Naive thymus-derived CD8-positive, alpha-beta T cell (primary cell): ENCODE measurements around the gene LPO. TPM values are rescaled to one million over a fixed set of nuclear protein-coding genes. Genes with fewer than 3 reads are reported as not detected.
A peak's percentile ranks its signal among the peaks of the same experiment; 100 is the strongest.

Source experiments
- ATAC-seq, 2 donors: fragments of 150-1000 bp; cut with Tn5 transposase in 1 of 2; sonication (Bioruptor Pico), chemical (Tn5 transposase) in 1 of 2; 1 replicate in 1 of 2; 2 replicates in 1 of 2; pipeline ENCODE4 v1.10.0; 2021; ENCODE audit warnings: mild to moderate bottlenecking in 2 of 2, moderate library complexity in 2 of 2
- POLR2A ChIA-PET: fragments of 350-600 bp; sonication (Branson Sonifier 250); formaldehyde crosslinking; loops from one replicate; lab custom pipeline; 2021; ENCODE audit warnings: antibody characterized with exemption; lab: Charles Lee
- DNase-seq, 10 donors: peaks; one replicate each; pipeline versions ENCODE4 v3.0.0 to v3.0.0-alpha.2; 2020 to 2022
- H3K27ac Mint-ChIP-seq, 10 donors: one replicate each; pipeline ENCODE4 v1.8.0; 2020 to 2022; ENCODE audit warnings: mild to moderate bottlenecking in 10 of 10, mixed read lengths in 10 of 10, moderate library complexity in 4 of 10, inconsistent platforms in 1 of 10
- H3K27me3 Mint-ChIP-seq, 5 donors: one replicate each; pipeline ENCODE4 v1.8.0; 2021 to 2022; ENCODE audit warnings: mixed read lengths in 5 of 5
- H3K36me3 Mint-ChIP-seq, 3 donors: one replicate each; pipeline ENCODE4 v1.8.0; 2020 to 2022; ENCODE audit warnings: mixed read lengths in 3 of 3, mild to moderate bottlenecking in 2 of 3, inconsistent platforms in 1 of 3
- H3K4me1 Mint-ChIP-seq, 4 donors: one replicate each; pipeline ENCODE4 v1.8.0; 2021 to 2022; ENCODE audit warnings: mixed read lengths in 4 of 4
- H3K4me3 Mint-ChIP-seq, 10 donors: one replicate each; pipeline ENCODE4 v1.8.0; 2020 to 2022; ENCODE audit warnings: mild to moderate bottlenecking in 10 of 10, mixed read lengths in 10 of 10, moderate library complexity in 6 of 10, inconsistent platforms in 1 of 10
- H3K9me3 Mint-ChIP-seq, 9 donors: one replicate each; pipeline ENCODE4 v1.8.0; 2020 to 2022; ENCODE audit warnings: mixed read lengths in 9 of 9, mild to moderate bottlenecking in 3 of 9, inconsistent platforms in 1 of 9, moderate library complexity in 1 of 9
- polyA plus RNA-seq, 3 donors: library from polyadenylated mRNA; unstranded; fragments of 300-500 nt; fragmentation: Illumina TruSeq; gene quantifications; one replicate each; pipeline ENCODE4 v1.2.3, GENCODE V29; 2021
- total RNA-seq, 8 experiments: library from RNA in 2 of 8; stranded (reverse) in 2 of 8; gene quantifications; one replicate each; pipeline ENCODE4 v1.2.3 and lab custom pipeline; 2021 to 2026

LPO gene
- total and polyA plus RNA-seq, 5 experiments from 2014 or later, result not detected

DNA sequence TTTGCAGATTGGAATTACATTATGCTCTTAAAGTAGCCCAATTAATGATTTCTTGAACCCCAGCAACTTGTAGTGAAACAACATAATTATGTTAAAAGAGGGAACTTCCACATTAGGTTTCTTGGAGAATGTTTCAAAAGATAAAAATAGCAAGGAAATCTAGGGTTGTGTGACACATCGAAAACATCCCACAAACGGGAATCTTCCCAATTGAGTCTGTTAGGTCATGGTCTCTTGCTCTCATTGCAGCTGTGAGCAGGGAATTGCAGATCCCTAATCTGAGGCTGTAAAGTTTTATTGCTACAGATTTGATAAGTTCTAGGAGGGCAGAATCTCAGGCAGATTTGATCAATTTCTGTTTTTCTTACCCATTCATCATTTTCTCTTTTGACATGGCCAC lies 6.7 kb upstream of the LPO start:
- ATAC-seq (no peak), DNase-seq (no peak)
- H3K9me3 Mint-ChIP-seq, result no peaks in the 10 kb centered on the region
- POLR2A ChIA-PET, result interaction anchor here (0.6 to 1.6 kb wide), 2 partner anchors 10 to 498 kb away, joined by 3 to 4 read pairs; no protein-coding TSS in a partner anchor
- H3K4me1 Mint-ChIP-seq, result peaks cover 0 to 13% (median 0%) of the 10 kb centered on the region in 4 donors
- H3K27me3 Mint-ChIP-seq, result peaks cover 8 to 38% (median 24%) of the 10 kb centered on the region in 5 donors
- no peaks in the 10 kb centered on the region for H3K36me3 Mint-ChIP-seq
- no peak overlapping the region for H3K27ac Mint-ChIP-seq
- no peak overlapping the region for H3K4me3 Mint-ChIP-seq

DNA sequence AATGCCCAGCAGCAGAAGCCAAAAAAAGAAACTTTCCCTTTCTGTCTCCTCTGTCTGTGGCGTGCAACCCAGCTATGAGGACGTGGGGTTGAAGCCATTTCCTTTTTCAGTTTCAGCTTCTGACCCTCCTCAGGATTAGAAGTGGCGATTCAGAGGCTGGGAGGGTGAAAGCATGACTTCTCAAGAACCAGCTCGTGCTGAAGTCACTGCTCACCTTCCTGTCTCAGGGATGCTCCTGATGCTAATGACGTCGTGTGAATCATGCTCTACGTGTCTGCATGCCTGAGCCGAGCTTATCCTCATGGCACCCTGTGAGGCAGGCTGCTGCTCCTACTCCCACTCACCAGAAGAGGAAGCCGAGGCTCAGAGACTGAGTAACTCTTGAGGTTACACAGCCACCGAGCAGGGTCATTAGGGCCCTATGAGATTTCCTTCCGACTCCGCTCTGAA lies 5.7 kb upstream of the LPO start:
- no peaks in the 10 kb centered on the region for H3K36me3 Mint-ChIP-seq
- H3K4me3 Mint-ChIP-seq, result no peak overlapping the region
- H3K27me3 Mint-ChIP-seq, result peaks cover 8 to 39% (median 23%) of the 10 kb centered on the region in 5 donors
- H3K4me1 Mint-ChIP-seq, result peaks cover 0 to 13% (median 0%) of the 10 kb centered on the region in 4 donors
- no peak overlapping the region for H3K27ac Mint-ChIP-seq
- POLR2A ChIA-PET, result interaction anchor here (1.6 kb wide), 1 partner anchor 9 kb away, joined by 4 read pairs; no protein-coding TSS in a partner anchor
- ATAC-seq, result no peak
- no peak for DNase-seq
- no peaks in the 10 kb centered on the region for H3K9me3 Mint-ChIP-seq

DNA sequence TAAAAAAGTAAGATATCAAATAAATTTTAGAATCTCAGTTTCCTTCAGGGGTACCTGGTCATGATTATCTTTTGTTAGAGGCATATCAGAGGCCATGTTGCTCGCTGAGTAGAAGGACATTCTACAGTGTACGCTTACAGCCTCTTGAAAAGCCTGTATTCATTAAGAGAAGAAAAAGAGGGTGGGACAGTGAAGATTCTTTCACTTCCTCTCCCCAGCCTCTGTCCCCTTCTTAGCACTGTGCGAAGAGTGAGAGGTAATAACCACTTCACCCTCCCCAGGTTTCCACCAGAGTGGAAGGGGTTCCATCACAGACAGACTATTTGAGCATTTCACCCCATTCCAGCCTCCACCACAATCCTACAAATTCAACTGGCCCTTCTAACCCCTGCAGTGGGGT lies 4.8 kb upstream of the LPO start:
- H3K27me3 Mint-ChIP-seq, result peaks cover 8 to 39% (median 20%) of the 10 kb centered on the region in 5 donors
- POLR2A ChIA-PET, result no interaction called here
- H3K27ac Mint-ChIP-seq, result no peak overlapping the region

DNA sequence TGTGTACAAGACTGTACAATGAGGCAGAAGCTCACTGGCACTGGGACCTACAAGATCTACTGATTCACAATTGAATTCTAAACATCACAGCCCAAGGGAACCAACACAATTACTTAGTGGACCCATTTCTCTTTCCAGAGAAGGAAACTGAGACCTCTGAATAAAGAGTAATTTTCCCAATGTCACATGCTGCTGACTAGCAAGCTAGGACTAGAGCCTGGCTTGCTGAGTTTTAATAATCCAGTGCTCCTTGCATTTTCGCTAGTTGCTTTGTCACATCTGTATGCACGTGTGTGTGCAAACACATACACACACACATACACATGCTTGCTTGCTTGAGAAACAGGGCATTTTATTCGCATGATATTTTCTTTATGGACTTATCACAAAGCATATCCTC lies 3.9 kb upstream of the LPO start:
- Mint-ChIP-seq H3K27ac (no peak overlapping the region), H3K36me3 (no peaks in the 10 kb centered on the region), H3K9me3 (no peaks in the 10 kb centered on the region), H3K4me3 (no peak overlapping the region), H3K27me3 (peaks cover 6 to 44% (median 21%) of the 10 kb centered on the region in 5 donors), H3K4me1 (peaks cover 0 to 13% (median 0%) of the 10 kb centered on the region in 4 donors)
- POLR2A ChIA-PET, result interaction anchor here (0.6 kb wide), 2 partner anchors 116 to 975 kb away, joined by 3 to 7 read pairs; partner anchors contain the start of gene SMG8
- DNase-seq, result no peak
- ATAC-seq, result no peak

More for the DNA sequence above, 4.8 kb upstream of the LPO start:
- Mint-ChIP-seq H3K9me3 (no peaks in the 10 kb centered on the region), H3K36me3 (no peaks in the 10 kb centered on the region), H3K4me3 (no peak overlapping the region), H3K4me1 (peaks cover 0 to 13% (median 0%) of the 10 kb centered on the region in 4 donors)
- ATAC-seq (no peak), DNase-seq (no peak)

DNA sequence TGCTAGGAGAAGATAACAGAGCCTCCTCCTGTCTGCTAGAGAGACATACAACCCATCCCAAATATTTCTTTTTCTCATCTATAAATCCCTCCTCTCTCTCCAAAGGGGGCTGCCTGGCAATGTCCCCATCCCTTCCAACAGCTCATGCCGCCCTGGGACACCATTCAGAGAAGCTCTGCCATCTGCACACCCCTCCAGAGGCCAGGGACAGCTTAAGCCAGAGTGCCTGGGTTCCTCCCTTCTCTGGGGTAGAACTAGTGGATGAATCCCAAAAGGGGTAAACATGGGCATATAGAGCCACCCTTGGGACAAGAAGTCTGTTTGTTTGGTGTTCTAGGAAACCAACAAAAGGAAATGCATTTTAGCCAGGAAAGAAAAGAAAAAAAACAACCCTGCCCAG lies 2.6 kb upstream of the LPO start:
- Mint-ChIP-seq H3K27ac (no peak overlapping the region), H3K9me3 (no peaks in the 10 kb centered on the region), H3K27me3 (peaks cover 8 to 57% (median 30%) of the 10 kb centered on the region in 5 donors), H3K4me3 (no peak overlapping the region), H3K36me3 (no peaks in the 10 kb centered on the region), H3K4me1 (peaks cover 0 to 13% (median 0%) of the 10 kb centered on the region in 4 donors)
- DNase-seq, result no peak
- ATAC-seq, result no peak
- POLR2A ChIA-PET, result no interaction called here

DNA sequence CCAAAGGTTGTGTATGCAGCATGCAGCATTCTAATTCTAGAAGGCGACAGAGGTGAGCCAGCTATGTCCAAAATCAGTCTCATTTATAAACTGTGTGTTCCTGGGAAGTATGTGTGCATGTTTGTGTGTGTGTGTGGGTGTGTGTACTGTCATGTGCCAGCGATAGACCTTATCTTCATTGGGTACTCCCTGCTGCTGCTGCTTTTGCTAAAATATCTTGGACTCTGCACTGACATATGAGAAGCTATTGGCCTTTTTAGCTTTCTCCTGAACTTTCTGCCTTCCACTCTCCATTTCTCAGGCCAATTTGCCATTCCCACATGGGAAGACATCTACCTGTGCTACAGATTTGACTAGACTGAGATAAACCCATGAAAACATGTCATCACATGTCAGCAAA lies 2.0 kb upstream of the LPO start:
- Mint-ChIP-seq H3K9me3 (no peaks in the 10 kb centered on the region), H3K36me3 (no peaks in the 10 kb centered on the region), H3K4me1 (peaks cover 0 to 13% (median 0%) of the 10 kb centered on the region in 4 donors), H3K27ac (no peak overlapping the region), H3K4me3 (no peak overlapping the region), H3K27me3 (peaks cover 7 to 58% (median 31%) of the 10 kb centered on the region in 5 donors)
- POLR2A ChIA-PET, result no interaction called here
- ATAC-seq, result no peak
- DNase-seq, result no peak

DNA sequence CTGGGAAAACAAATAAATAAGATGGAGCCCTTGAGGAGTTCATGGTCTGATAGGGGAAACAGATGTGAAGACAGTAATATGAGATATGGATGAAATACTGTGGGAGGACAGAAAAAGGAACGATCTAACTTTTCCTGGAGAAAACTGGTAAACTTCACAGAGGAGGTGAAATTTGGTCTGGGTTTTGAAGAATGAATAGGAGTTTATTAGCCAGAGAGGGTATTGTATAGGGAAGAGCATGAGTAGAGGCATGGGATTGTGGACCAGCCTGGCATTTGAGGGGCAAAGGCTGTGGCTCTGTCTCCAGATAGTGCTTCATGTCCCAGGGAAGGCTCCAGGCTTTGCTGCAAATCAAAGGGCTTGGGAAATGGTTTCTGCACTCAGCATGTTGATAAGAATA lies 1.6 kb downstream of the LPO start:
- H3K27ac Mint-ChIP-seq, result peak overlapping the region in 1 of 10 donors; percentile 6
- POLR2A ChIA-PET, result no interaction called here
- peaks cover 9 to 75% (median 44%) of the 10 kb centered on the region in 5 donors for H3K27me3 Mint-ChIP-seq
- no peak overlapping the region for H3K4me3 Mint-ChIP-seq
- no peak for ATAC-seq
- H3K9me3 Mint-ChIP-seq, result no peaks in the 10 kb centered on the region
- DNase-seq, result no peak
- H3K36me3 Mint-ChIP-seq, result no peaks in the 10 kb centered on the region
- H3K4me1 Mint-ChIP-seq, result peaks cover 0 to 4% (median 2%) of the 10 kb centered on the region in 4 donors

DNA sequence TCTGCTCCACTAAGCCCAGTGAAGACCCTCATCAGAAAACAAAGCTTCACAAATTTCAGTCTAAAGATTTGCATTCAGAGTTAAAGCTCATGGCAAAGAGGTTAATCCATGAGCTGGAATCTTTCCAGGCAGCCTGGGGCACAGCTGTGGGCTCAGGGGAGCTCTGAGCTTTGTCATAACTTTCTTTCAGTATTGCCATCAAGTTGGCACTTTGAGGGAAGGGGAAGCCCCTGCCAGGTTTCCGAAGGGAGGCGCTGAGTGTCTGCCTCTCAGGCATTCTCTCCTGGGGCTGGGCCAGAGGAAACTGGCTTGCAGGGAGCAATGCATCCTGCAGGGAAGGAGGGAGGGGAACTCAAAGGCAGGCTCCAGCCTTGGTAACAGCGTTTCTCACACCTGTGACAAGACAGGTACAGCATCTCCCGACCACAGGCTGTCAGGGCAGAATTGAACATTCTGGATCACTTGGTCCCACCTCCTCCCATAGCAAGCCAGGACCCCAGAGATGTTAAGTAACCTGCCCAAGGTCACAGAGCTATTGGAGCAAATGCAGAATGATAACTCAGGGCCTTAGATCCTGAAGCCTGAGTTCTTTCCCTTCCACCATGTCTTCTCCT lies 3.9 kb downstream of the LPO start:
- Mint-ChIP-seq H3K27me3 (peaks cover 8 to 69% (median 38%) of the 10 kb centered on the region in 5 donors), H3K9me3 (no peaks in the 10 kb centered on the region), H3K27ac (no peak overlapping the region), H3K4me1 (peaks cover 0 to 4% (median 2%) of the 10 kb centered on the region in 4 donors), H3K4me3 (no peak overlapping the region), H3K36me3 (no peaks in the 10 kb centered on the region)
- ATAC-seq (no peak), DNase-seq (no peak)
- POLR2A ChIA-PET, result interaction anchor here (0.8 kb wide), 1 partner anchor 10 kb away, joined by 4 read pairs; no protein-coding TSS in a partner anchor

DNA sequence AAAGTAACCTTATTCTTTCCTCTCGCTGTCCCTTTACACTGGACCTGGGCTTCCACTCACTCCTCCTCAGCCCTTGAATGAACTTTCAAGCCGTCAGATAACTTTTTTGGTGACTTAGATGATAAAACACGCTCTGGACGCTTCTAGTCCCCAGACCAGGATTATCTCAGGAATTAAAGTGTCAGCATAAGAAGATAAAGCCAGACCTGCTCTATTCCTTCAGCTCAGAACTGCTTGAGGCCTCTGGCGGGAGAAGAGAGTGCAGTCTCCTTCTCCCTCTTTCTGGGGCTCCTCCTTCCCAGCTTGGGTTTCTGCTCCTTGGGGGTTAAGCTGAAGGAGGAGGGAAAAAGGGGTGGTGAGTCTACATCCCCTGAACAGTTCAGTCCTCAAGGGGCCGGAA lies 6.6 kb downstream of the LPO start:
- Mint-ChIP-seq H3K36me3 (no peaks in the 10 kb centered on the region), H3K4me1 (peaks cover 3 to 28% (median 17%) of the 10 kb centered on the region in 4 donors), H3K27ac (no peak overlapping the region), H3K9me3 (no peaks in the 10 kb centered on the region), H3K4me3 (no peak overlapping the region), H3K27me3 (peaks cover 6 to 45% (median 30%) of the 10 kb centered on the region in 5 donors)
- POLR2A ChIA-PET, result no interaction called here
- ATAC-seq, result no peak
- DNase-seq, result no peak

DNA sequence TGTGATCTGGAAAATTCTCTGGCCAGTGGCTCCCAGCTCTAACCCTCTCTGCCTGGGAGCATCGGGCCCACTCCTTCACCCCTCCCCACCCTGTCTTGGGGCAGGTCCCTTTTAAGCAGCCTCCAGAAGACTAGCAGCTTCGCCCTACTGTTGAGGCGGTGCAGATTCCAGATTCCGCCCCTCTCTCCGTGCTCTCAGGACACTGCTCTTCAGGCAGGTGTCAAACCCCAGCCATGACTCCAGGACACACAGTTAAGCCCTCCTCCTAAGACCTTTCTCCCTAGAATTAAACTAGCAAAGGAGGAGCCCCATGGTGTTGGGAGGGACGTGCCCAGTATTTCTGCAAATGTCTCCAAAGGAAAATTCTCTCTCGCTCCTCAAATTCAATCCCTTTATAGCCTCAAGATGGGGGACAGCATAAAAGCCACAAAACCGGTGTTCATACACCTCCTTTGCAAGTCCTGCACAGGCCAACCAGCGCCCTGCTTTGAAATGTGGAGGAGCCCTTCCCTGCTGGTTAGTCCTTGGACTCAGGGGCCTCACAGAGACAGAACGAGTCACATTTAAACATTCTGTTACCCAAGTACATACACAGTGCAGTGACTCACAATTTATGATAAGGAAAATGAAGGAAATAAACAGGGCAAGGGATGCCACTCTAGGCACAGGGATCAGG lies 7.2 kb downstream of the LPO start:
- Mint-ChIP-seq H3K9me3 (no peaks in the 10 kb centered on the region), H3K27ac (peak overlapping the region in 1 of 10 donors; percentile 15), H3K36me3 (no peaks in the 10 kb centered on the region), H3K27me3 (peaks cover 5 to 39% (median 29%) of the 10 kb centered on the region in 5 donors), H3K4me1 (peaks cover 3 to 34% (median 20%) of the 10 kb centered on the region in 4 donors), H3K4me3 (peak overlapping the region in 1 of 10 donors; percentile 1)
- no peak for DNase-seq
- no peak for ATAC-seq
- POLR2A ChIA-PET, result no interaction called here

DNA sequence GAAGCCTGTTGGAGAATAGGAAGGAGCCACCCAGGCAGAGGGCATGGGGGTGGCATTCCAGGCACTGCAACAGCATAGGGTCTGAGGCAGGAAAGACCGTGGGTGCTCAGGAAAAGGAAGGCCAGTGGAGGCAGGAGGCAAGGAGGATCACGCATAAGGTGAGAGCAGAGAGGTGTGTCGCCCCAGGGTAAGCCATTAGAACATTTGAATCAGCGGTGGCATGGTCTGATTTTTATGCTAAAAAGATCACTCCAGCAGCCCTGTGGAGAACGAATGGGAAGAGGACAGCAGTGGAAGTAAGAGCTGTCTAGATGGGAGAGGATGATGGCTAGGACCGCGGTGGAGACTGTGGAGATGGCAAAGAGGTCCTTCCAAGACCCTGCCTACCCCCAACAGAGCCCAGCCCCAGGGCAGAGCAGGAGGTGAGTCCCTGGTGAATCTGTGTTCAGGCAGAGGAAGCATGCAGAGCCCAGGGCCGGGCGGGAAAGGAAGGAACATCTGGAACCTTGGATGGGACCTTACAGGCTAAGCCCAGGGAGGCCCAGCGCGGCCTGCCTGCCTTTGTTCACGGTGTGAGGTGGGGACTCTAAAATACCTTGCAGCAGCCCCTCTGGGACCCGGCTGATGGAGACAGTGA lies 7.8 kb downstream of the LPO start:
- peak overlapping the region in 1 of 10 donors; percentile 15 for H3K27ac Mint-ChIP-seq
- ATAC-seq, result no peak
- DNase-seq, result no peak
- H3K4me1 Mint-ChIP-seq, result peaks cover 3 to 34% (median 20%) of the 10 kb centered on the region in 4 donors
- no peaks in the 10 kb centered on the region for H3K9me3 Mint-ChIP-seq
- H3K36me3 Mint-ChIP-seq, result no peaks in the 10 kb centered on the region
- H3K27me3 Mint-ChIP-seq, result peaks cover 4 to 36% (median 29%) of the 10 kb centered on the region in 5 donors
- POLR2A ChIA-PET, result no interaction called here
- no peak overlapping the region for H3K4me3 Mint-ChIP-seq

DNA sequence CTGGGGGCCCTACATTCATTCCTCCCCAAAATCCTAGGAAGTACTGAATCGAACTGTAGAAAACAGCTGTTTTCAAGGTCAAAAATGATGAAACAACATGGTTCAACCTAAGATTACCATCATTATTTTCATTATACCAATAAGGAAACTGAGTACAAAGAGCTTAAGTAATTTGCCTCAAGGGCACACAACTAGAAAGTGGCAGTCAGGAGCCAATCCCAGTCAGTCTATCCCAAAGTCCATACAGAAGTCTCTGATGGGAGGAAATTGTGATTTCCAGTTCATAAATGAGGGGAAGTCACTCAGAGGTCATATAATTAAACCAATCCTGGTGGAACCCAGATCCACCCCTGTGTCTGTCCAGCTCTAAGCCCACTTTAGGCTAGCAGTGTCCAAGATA lies 8.4 kb downstream of the LPO start:
- Mint-ChIP-seq H3K27ac (no peak overlapping the region), H3K9me3 (no peaks in the 10 kb centered on the region), H3K27me3 (peaks cover 0 to 36% (median 24%) of the 10 kb centered on the region in 5 donors), H3K4me3 (no peak overlapping the region), H3K4me1 (peaks cover 3 to 34% (median 20%) of the 10 kb centered on the region in 4 donors), H3K36me3 (no peaks in the 10 kb centered on the region)
- ATAC-seq (no peak), DNase-seq (no peak)
- POLR2A ChIA-PET, result interaction anchor here (1.7 kb wide), 1 partner anchor 28 kb away, joined by 7 read pairs; the partner anchor contains the start of gene MKS1
